Neuronal stem cell (in vitro differentiated cells): ENCODE data around the gene PIK3AP1.
A peak's percentile ranks its signal among the peaks of the same experiment; 100 is the strongest.

Source experiments
- DNase-seq: peaks from one replicate; pipeline ENCODE4 v3.0.0-alpha.2; 2013; ENCODE audit warnings: low spot score
- H2AFZ ChIP-seq: one replicate; pipeline ENCODE4 v1.6.1; 2013; ENCODE audit warnings: mild to moderate bottlenecking, low read length, inconsistent platforms
- H2AK5ac ChIP-seq: 2 replicates; pipeline ENCODE4 v1.6.1; 2013; ENCODE audit warnings: low read depth, mild to moderate bottlenecking, inconsistent platforms, low read length, moderate library complexity, mixed read lengths
- H2BK120ac ChIP-seq: 2 replicates; pipeline ENCODE4 v1.6.1; 2013; ENCODE audit warnings: low read depth, mild to moderate bottlenecking, inconsistent platforms, low read length, moderate library complexity, mixed read lengths
- H2BK12ac ChIP-seq: one replicate; pipeline ENCODE4 v1.6.1; 2013; ENCODE audit warnings: low read length, inconsistent platforms
- H2BK15ac ChIP-seq: 2 replicates; pipeline ENCODE4 v1.6.1; 2013; ENCODE audit warnings: mild to moderate bottlenecking, low read length, inconsistent platforms, mixed read lengths
- H2BK5ac ChIP-seq: one replicate; pipeline ENCODE4 v1.6.1; 2013; ENCODE audit warnings: inconsistent platforms, mild to moderate bottlenecking, low read length, moderate library complexity
- H3K14ac ChIP-seq: one replicate; pipeline ENCODE4 v1.6.1; 2013; ENCODE audit warnings: low read length, inconsistent platforms
- H3K18ac ChIP-seq: 2 replicates; pipeline ENCODE4 v1.6.1; 2013; ENCODE audit warnings: low read length, inconsistent platforms
- H3K23ac ChIP-seq: 2 replicates; pipeline ENCODE4 v1.6.1; 2013; ENCODE audit warnings: low read depth, mild to moderate bottlenecking, mixed read lengths, low read length, inconsistent platforms; ENCODE audit not compliant: poor library complexity
- H3K27ac ChIP-seq: replicated peaks from 3 replicates; pipeline ENCODE4 v1.5.1; 2013; ENCODE audit warnings: low read length, inconsistent platforms
- H3K27me3 ChIP-seq, 3 experiments: 2 replicates each; pipeline ENCODE4 v1.6.1; 2013; ENCODE audit warnings: low read length in 3 of 3, mild to moderate bottlenecking in 2 of 3, inconsistent platforms in 1 of 3, low read depth in 1 of 3, mixed read lengths in 1 of 3, moderate library complexity in 1 of 3; ENCODE audit not compliant: control insufficient read depth in 3 of 3, insufficient read depth in 3 of 3
- H3K36me3 ChIP-seq, 2 donors: replicated peaks in 1 of 2; 2 replicates each; pipeline ENCODE4 v1.6.1; 2013; ENCODE audit warnings: low read length in 2 of 2; ENCODE audit not compliant: control insufficient read depth in 2 of 2, insufficient read depth in 2 of 2
- H3K4ac ChIP-seq: 2 replicates; pipeline ENCODE4 v1.6.1; 2013; ENCODE audit warnings: inconsistent platforms, mild to moderate bottlenecking, low read length, moderate library complexity
- H3K4me1 ChIP-seq, 2 donors: 1 replicate in 1 of 2; 2 replicates in 1 of 2; pipeline ENCODE4 v1.6.1; 2013; ENCODE audit warnings: low read length in 2 of 2, low read depth in 1 of 2; ENCODE audit not compliant: control insufficient read depth in 2 of 2, insufficient read depth in 1 of 2
- H3K4me2 ChIP-seq: one replicate; pipeline ENCODE4 v1.6.1; 2013; ENCODE audit warnings: mild to moderate bottlenecking, low read length, inconsistent platforms; ENCODE audit not compliant: insufficient read depth, poor library complexity, severe bottlenecking
- H3K4me3 ChIP-seq, 2 donors: 2 replicates each; pipeline ENCODE4 v1.5.1; 2013; ENCODE audit warnings: low read length in 2 of 2, mild to moderate bottlenecking in 2 of 2, inconsistent platforms in 1 of 2, moderate library complexity in 1 of 2
- H3K79me1 ChIP-seq: one replicate; pipeline ENCODE4 v1.6.1; 2013; ENCODE audit warnings: low read depth, mild to moderate bottlenecking, inconsistent platforms, low read length, moderate library complexity
- H3K9ac ChIP-seq: one replicate; pipeline ENCODE4 v1.6.1; 2013; ENCODE audit warnings: mild to moderate bottlenecking, low read depth, low read length, inconsistent platforms; ENCODE audit not compliant: poor library complexity
- H3K9me3 ChIP-seq, 2 donors: replicated peaks in 1 of 2; 2 replicates each; pipeline versions ENCODE3 to v1.6.1; 2013; ENCODE audit warnings: low read length in 2 of 2, mild to moderate bottlenecking in 2 of 2, inconsistent platforms in 1 of 2, low read depth in 1 of 2, mixed read lengths in 1 of 2, moderate library complexity in 1 of 2; ENCODE audit not compliant: control insufficient read depth in 2 of 2, insufficient read depth in 1 of 2
- H4K8ac ChIP-seq: one replicate; pipeline ENCODE4 v1.6.1; 2013; ENCODE audit warnings: low read depth, mild to moderate bottlenecking, inconsistent platforms, low read length, moderate library complexity
- H4K91ac ChIP-seq: one replicate; pipeline ENCODE4 v1.6.1; 2013; ENCODE audit warnings: low read length, low read depth, mild to moderate bottlenecking, inconsistent platforms; ENCODE audit not compliant: poor library complexity
- WGBS, 2 donors: extraction: QIAGEN DNeasy Blood & Tissue Kit; methylation state at CpG; one replicate each; pipeline ENCODE4 v1.1.7; 2013; ENCODE audit warnings: missing lambda C conversion rate in 2 of 2, mixed read lengths in 1 of 2; ENCODE audit not compliant: insufficient read length in 2 of 2, insufficient replicate concordance in 1 of 2; ENCODE audit errors: extremely low coverage in 2 of 2; 5-methylcytosine and 5-hydroxymethylcytosine counted together

Gene PIK3AP1

DNA sequence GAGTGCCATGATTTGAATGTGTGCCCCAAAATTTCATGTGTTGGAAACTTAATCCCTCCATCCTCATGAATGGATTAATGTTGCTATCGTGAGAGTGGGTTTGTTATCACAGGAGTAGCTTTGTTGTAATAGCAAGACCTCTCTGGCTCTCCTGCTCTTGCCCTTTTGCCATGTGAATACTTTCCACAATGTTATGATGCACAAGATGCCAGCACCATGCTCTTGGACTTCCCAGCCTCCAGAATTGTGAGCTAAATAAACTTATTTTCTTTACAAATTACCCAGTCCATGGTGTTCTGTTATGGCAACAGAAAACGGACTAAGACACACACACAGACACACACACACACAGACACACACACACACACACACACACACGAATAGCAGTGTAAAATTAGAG is 82.2 kb downstream of the PIK3AP1 start:
- Histone ChIP-seq H2AFZ (no peak overlapping the region), H3K23ac (no peak overlapping the region), H4K91ac (no peak overlapping the region), H3K14ac (no peak overlapping the region), H3K4ac (no peak overlapping the region), H3K36me3 (no peaks in the 10 kb centered on the region), H3K4me3 (no peak overlapping the region), H3K79me1 (no peaks in the 10 kb centered on the region), H2BK15ac (no peak overlapping the region), H2BK12ac (no peak overlapping the region), H2BK5ac (no peak overlapping the region), H3K27ac (no peak overlapping the region), H3K9me3 (no peaks in the 10 kb centered on the region), H3K27me3 (peaks cover 0 to 3% (median 0%) of the 10 kb centered on the region in 3 experiments), H3K4me1 (peaks cover 0 to 7% of the 10 kb centered on the region in 2 donors), H2AK5ac (no peak overlapping the region), H3K18ac (no peak overlapping the region), H3K4me2 (no peak overlapping the region), H2BK120ac (no peak overlapping the region), H4K8ac (no peak overlapping the region), H3K9ac (no peak overlapping the region)
- no peak for DNase-seq
- WGBS, 2 donors: no CpG with 5 or more reads among the region's 3 CpGs

DNA sequence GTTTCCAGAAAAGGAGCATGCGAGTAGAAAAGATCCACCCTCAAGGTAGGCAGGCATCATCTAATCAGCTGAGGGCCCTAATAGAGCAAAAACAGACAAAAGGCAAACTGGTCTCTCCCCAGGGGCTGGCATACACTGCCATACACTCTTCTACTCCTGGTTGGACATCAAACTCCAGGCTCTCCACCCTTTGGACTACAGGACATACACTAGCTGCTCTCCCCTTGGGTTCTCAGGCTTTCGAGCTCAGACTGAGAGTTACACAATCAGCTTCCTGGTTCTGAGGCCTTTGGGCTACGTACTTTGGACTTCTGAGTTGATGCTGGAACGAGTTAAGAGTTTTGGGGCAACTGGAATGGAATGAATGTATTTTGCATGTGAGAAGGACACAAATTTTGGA is 82.6 kb downstream of the PIK3AP1 start:
- Histone ChIP-seq H2AK5ac (no peak overlapping the region), H2AFZ (no peak overlapping the region), H2BK12ac (no peak overlapping the region), H2BK15ac (no peak overlapping the region), H3K27me3 (peaks cover 0 to 3% (median 0%) of the 10 kb centered on the region in 3 experiments), H4K8ac (no peak overlapping the region), H3K14ac (no peak overlapping the region), H3K4me3 (no peak overlapping the region), H3K9ac (no peak overlapping the region), H4K91ac (no peak overlapping the region), H3K23ac (no peak overlapping the region), H3K4ac (no peak overlapping the region), H3K27ac (no peak overlapping the region), H3K18ac (no peak overlapping the region), H3K9me3 (no peaks in the 10 kb centered on the region), H3K4me2 (no peak overlapping the region), H3K4me1 (peaks cover 0 to 11% of the 10 kb centered on the region in 2 donors), H3K36me3 (no peaks in the 10 kb centered on the region), H3K79me1 (no peaks in the 10 kb centered on the region), H2BK5ac (no peak overlapping the region), H2BK120ac (no peak overlapping the region)
- no peak for DNase-seq
- no CpG with 5 or more reads among the region's 4 CpGs for WGBS, 2 donors

DNA sequence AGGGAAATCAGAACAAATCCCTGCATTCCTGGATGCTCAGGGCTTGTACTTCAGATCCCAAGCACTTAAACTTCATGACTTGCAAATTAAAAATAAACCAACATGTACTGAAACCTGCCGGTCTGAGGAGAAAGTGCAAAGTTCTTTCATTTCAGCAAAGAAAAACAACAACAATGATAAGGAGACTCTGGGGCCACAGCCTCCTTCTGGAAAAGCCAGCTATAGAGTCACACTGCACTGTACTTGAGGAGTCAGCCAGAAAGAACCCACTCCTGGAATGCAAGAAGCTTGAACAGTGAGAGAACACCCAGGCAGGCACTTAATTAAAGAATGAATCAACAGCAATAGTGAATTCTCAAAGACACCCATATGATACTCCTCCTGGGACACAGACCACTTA is 83.8 kb downstream of the PIK3AP1 start:
- H2AFZ ChIP-seq: peak overlapping the region; percentile 30
- H2BK120ac ChIP-seq: no peak overlapping the region
- no peak overlapping the region for H2BK5ac ChIP-seq
- no peak overlapping the region for H2BK12ac ChIP-seq
- H3K27ac ChIP-seq: no peak overlapping the region
- no peak overlapping the region for H3K23ac ChIP-seq
- H4K91ac ChIP-seq: no peak overlapping the region
- no peak overlapping the region for H3K18ac ChIP-seq
- H3K79me1 ChIP-seq: no peaks in the 10 kb centered on the region
- no peak overlapping the region for H3K14ac ChIP-seq
- H3K4ac ChIP-seq: no peak overlapping the region
- no peak overlapping the region for H3K9ac ChIP-seq
- peaks cover 0 to 16% of the 10 kb centered on the region in 2 donors for H3K4me1 ChIP-seq
- no peak overlapping the region for H4K8ac ChIP-seq
- no peak for DNase-seq
- no peaks in the 10 kb centered on the region for H3K36me3 ChIP-seq
- no peak overlapping the region for H3K4me2 ChIP-seq
- no CpG with 5 or more reads among the region's 1 CpG for WGBS, 2 donors
- peaks cover 0 to 3% (median 0%) of the 10 kb centered on the region in 3 experiments for H3K27me3 ChIP-seq
- H2BK15ac ChIP-seq: no peak overlapping the region
- no peaks in the 10 kb centered on the region for H3K9me3 ChIP-seq
- no peak overlapping the region for H3K4me3 ChIP-seq
- H2AK5ac ChIP-seq: no peak overlapping the region

DNA sequence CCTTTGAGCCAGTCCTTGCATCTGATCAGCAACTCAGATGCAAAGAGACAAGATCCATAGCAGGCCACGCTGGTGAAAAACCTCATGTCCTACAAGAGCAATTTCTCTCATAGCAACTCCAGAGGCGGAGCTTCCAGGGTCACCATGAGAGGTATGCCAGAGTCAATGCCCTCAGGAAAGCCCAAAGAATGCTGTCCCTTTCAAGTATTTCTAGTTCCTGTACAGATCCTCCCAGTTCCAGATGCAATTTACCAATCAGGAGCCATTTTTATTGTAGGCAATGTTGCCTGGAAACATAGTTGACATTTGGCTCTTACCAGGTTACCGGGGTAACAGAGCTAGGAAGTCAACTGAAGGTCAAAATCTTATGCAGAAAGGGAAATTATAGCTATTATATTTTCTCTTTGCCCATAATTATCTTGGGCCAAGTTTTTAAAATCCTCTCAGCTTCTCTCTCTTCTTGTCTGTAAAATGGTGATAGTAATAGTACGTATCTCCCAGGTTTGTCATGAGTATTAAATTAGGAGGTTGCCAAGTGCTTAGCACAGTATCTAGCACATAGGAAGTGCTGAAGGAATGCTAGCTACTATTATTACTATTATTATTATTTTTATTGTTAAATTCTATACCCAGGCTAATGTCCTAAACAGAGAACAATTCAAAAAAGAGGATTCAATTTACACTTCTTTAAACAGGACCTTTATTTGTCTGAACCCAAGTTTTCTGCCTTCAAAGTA is 87.2 kb downstream of the PIK3AP1 start:
- DNase-seq: no peak
- Histone ChIP-seq H3K9ac (no peak overlapping the region), H2BK12ac (no peak overlapping the region), H3K4me3 (peak overlapping the region in 1 of 2 donors; percentile 1), H3K4me2 (no peak overlapping the region), H3K27me3 (no peaks in the 10 kb centered on the region), H2BK120ac (no peak overlapping the region), H3K27ac (no peak overlapping the region), H3K36me3 (no peaks in the 10 kb centered on the region), H3K4me1 (peaks cover 0 to 16% of the 10 kb centered on the region in 2 donors), H4K91ac (no peak overlapping the region), H3K9me3 (no peaks in the 10 kb centered on the region), H3K18ac (no peak overlapping the region), H3K79me1 (no peaks in the 10 kb centered on the region), H3K14ac (no peak overlapping the region), H3K23ac (no peak overlapping the region), H3K4ac (no peak overlapping the region), H2AFZ (peak overlapping the region; percentile 66), H4K8ac (no peak overlapping the region), H2BK15ac (no peak overlapping the region), H2BK5ac (no peak overlapping the region), H2AK5ac (no peak overlapping the region)
- no CpG with 5 or more reads among the region's 4 CpGs for WGBS, 2 donors
